ENCODE measurements around the gene SEZ6. TPM values are rescaled to one million over a fixed set of nuclear protein-coding genes. Genes with fewer than 3 reads are reported as not detected.

The SEZ6 gene
- total RNA-seq, 6 donors from 2014 or later, result 0.20 to 0.47 (median 0.30) TPM; not detected in 3

- H3K9me3 ChIP-seq, result no peaks in the 10 kb centered on the region
- TF ChIP-seq CTCF (IDR thresholded peaks at IDR 0.05) (no peak), POLR2AphosphoS5 (IDR thresholded peaks at IDR 0.05) (no peak), POLR2A (IDR thresholded peaks at IDR 0.05) (no peak), EP300 (IDR thresholded peaks at IDR 0.05) (no peak)
- no peak overlapping the region for H3K27ac ChIP-seq
- H3K36me3 ChIP-seq, result no peaks in the 10 kb centered on the region
- ATAC-seq (ENCODE audit: low FRiP score in 2 of 2) (no peak), DNase-seq (peak in 1 of 2 donors; percentile 78)
- 30 to 51% methylated on average over 10 to 32 of the region's 36 CpGs for WGBS, 2 donors
- H3K4me3 ChIP-seq, result no peak overlapping the region
- no peaks in the 10 kb centered on the region for H3K27me3 ChIP-seq
- H3K4me1 ChIP-seq, result peaks cover 12 to 25% (median 20%) of the 10 kb centered on the region in 4 donors
Observed at GRCh38 chr17:28985950-28986713, 19.7 kb downstream of the SEZ6 start.

- DNase-seq (peak in 1 of 2 donors; percentile 46), ATAC-seq (ENCODE audit: low FRiP score in 2 of 2) (no peak)
- H3K27me3 ChIP-seq, result no peaks in the 10 kb centered on the region
- H3K9me3 ChIP-seq, result no peaks in the 10 kb centered on the region
- peaks cover 12 to 25% (median 20%) of the 10 kb centered on the region in 4 donors for H3K4me1 ChIP-seq
- no peak overlapping the region for H3K4me3 ChIP-seq
- no peak for TF ChIP-seq POLR2A (IDR thresholded peaks at IDR 0.05)
- TF ChIP-seq POLR2AphosphoS5 (IDR thresholded peaks at IDR 0.05), result no peak
- TF ChIP-seq EP300 (IDR thresholded peaks at IDR 0.05), result no peak
- TF ChIP-seq CTCF (IDR thresholded peaks at IDR 0.05), result no peak
- H3K36me3 ChIP-seq, result no peaks in the 10 kb centered on the region
- 54 to 68% methylated on average over 7 of the region's 7 CpGs for WGBS, 2 donors
- peak overlapping the region; percentile 64 to 87 (median 82) for H3K27ac ChIP-seq
Observed at GRCh38 chr17:28983286-28984230, 22.3 kb downstream of the SEZ6 start.

GRCh38 chr17:28982131-28982793 lies 23.6 kb downstream of the SEZ6 start:
- no peaks in the 10 kb centered on the region for H3K27me3 ChIP-seq
- peak; percentile 69 to 93 for TF ChIP-seq POLR2AphosphoS5 (IDR thresholded peaks at IDR 0.05)
- TF ChIP-seq CTCF (IDR thresholded peaks at IDR 0.05), result no peak
- TF ChIP-seq EP300 (IDR thresholded peaks at IDR 0.05), result peak in 3 of 4 donors; percentile 31 to 91 (median 88)
- TF ChIP-seq POLR2A (IDR thresholded peaks at IDR 0.05), result peak in 1 of 4 donors; percentile 46
- peak in 1 of 2 donors; percentile 76 for ATAC-seq (ENCODE audit: low FRiP score in 2 of 2)
- no peaks in the 10 kb centered on the region for H3K36me3 ChIP-seq
- peak overlapping the region; percentile 81 to 87 (median 82) for H3K27ac ChIP-seq
- H3K9me3 ChIP-seq, result no peaks in the 10 kb centered on the region
- DNase-seq, result peak in 1 of 2 donors; percentile 68
- peaks cover 12 to 25% (median 20%) of the 10 kb centered on the region in 4 donors for H3K4me1 ChIP-seq
- WGBS, 2 donors, result 36 to 47% methylated on average over 9 to 11 of the region's 11 CpGs
- no peak overlapping the region for H3K4me3 ChIP-seq

- DNase-seq (no peak), ATAC-seq (ENCODE audit: low FRiP score in 2 of 2) (no peak)
- H3K4me1 ChIP-seq, result peaks cover 10 to 18% (median 14%) of the 10 kb centered on the region in 4 donors
- H3K36me3 ChIP-seq, result no peaks in the 10 kb centered on the region
- no peaks in the 10 kb centered on the region for H3K9me3 ChIP-seq
- no peak for TF ChIP-seq POLR2A (IDR thresholded peaks at IDR 0.05)
- TF ChIP-seq EP300 (IDR thresholded peaks at IDR 0.05), result no peak
- no peak for TF ChIP-seq CTCF (IDR thresholded peaks at IDR 0.05)
- no peak for TF ChIP-seq POLR2AphosphoS5 (IDR thresholded peaks at IDR 0.05)
- 90 to 96% methylated on average over 2 of the region's 2 CpGs for WGBS, 2 donors
- no peak overlapping the region for H3K27ac ChIP-seq
- H3K4me3 ChIP-seq, result no peak overlapping the region
- no peaks in the 10 kb centered on the region for H3K27me3 ChIP-seq
Observed at GRCh38 chr17:28978356-28978964, 27.4 kb downstream of the SEZ6 start.
